ENCODE results near the gene SEMA7A. TPM values are rescaled to one million over a fixed set of nuclear protein-coding genes. Genes with fewer than 3 reads are reported as not detected.

The SEMA7A gene
- total and polyA plus RNA-seq, 2 of the 4 experiments (the other 2 are of a cell fraction) = 30.5 to 87.3 TPM

DNA sequence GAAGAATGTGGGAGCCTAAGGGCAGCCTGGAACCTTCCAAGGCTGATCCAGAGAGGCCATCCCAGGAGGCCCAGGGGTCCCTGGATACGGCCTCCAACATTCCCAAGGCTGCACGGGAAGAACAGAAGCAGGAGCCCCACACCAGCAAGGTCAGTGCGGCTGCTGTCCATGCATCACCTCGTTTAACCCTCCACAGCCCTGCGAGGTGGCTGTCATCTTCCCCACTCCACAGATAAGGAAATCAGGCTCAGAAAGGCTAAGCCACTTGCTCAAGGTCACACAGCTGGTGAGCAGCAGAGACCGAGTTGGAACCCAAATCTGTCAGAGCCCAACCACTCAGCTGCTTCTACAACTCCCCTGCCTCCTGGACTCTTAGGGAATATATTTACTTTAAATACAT lies 21.6 kb downstream of the SEMA7A start:
- no peaks in the 10 kb centered on the region for H3K27me3 ChIP-seq (ENCODE audit: control insufficient read depth, insufficient read depth, low read length)
- H3K23ac ChIP-seq (ENCODE audit: low read depth, low read length) = no peak overlapping the region
- H3K4me2 ChIP-seq (ENCODE audit: low read depth, low read length) = no peak overlapping the region
- no peak overlapping the region for H2BK20ac ChIP-seq (ENCODE audit: low read depth, low read length)
- no peak overlapping the region for H2BK120ac ChIP-seq (ENCODE audit: low read depth, low read length)
- H3K79me1 ChIP-seq (ENCODE audit: low read depth in 1 of 2, low read length in 2 of 2) = peaks cover 11 to 46% of the 10 kb centered on the region in 2 experiments
- H3K9me3 ChIP-seq (ENCODE audit: control insufficient read depth, insufficient read depth, low read length) = no peaks in the 10 kb centered on the region
- H3K18ac ChIP-seq (ENCODE audit: low read depth, low read length) = no peak overlapping the region
- peak overlapping the region; percentile 42 for H2AK9ac ChIP-seq (replicated peaks; ENCODE audit: low read depth, low read length, poor library complexity)
- H3K9ac ChIP-seq (ENCODE audit: low read depth, low read length) = no peak overlapping the region
- dilution Hi-C loops (cut with HindIII; ENCODE audit: low sequenced_read_pairs, unreplicated experiment) = no loop called here
- H3K4me1 ChIP-seq (ENCODE audit: control insufficient read depth, insufficient read depth, low read length) = peaks cover 8% of the 10 kb centered on the region
- no peak overlapping the region for H2AK5ac ChIP-seq (ENCODE audit: low read depth, low read length)
- no peak overlapping the region for H2BK15ac ChIP-seq (ENCODE audit: low read depth, low read length)
- H3K27ac ChIP-seq (ENCODE audit: insufficient read depth, low read length) = no peak overlapping the region
- peaks cover 21% of the 10 kb centered on the region for H3K9me1 ChIP-seq (ENCODE audit: insufficient read depth, low read length)
- peaks cover 10% of the 10 kb centered on the region for H3K36me3 ChIP-seq (ENCODE audit: control insufficient read depth, insufficient read depth, low read length)
- H2AFZ ChIP-seq (replicated peaks; ENCODE audit: low read length, poor library complexity) = no peak overlapping the region
- ChIA-PET CTCF (interaction anchor here (0.6 kb wide), 1 partner anchor 1550 kb away, joined by 3 read pairs; no protein-coding TSS in a partner anchor), POLR2A (ENCODE audit: unreplicated experiment) (no interaction called here)
- H3K4ac ChIP-seq (ENCODE audit: low read depth, low read length) = no peak overlapping the region
- ATAC-seq (ENCODE audit: low read depth) (no peak), DNase-seq (no peak)
- H3K14ac ChIP-seq (replicated peaks; ENCODE audit: low read depth, low read length) = no peak overlapping the region
- WGBS, 2 experiments (ENCODE audit: extremely low coverage in 2 of 2, insufficient read length in 1 of 2) = 82% methylated on average over 3 of the region's 6 CpGs; no CpG with 5 or more reads in 1 of the 2 experiments
- H3K56ac ChIP-seq (ENCODE audit: extremely low read depth, insufficient read depth, low read length) = no peak overlapping the region
- in situ Hi-C loops (cut with MboI; ENCODE audit: low sequenced_read_pairs) = no loop called here
- no TSS peak for BruUV-seq (replicated peaks)
- intact Hi-C loops (cut with micrococcal nuclease) = no loop called here
- H3K4me3 ChIP-seq (ENCODE audit: insufficient read depth, low read depth, low read length) = no peak overlapping the region
- TF ChIP-seq FOS (IDR thresholded peaks at IDR 0.05; ENCODE audit: low read depth, low read length) (no peak), CEBPB (IDR thresholded peaks at IDR 0.05; ENCODE audit: low read depth, low read length) (no peak), RCOR1 (IDR thresholded peaks at IDR 0.05; ENCODE audit: insufficient replicate concordance, low read length) (no peak), MAZ (IDR thresholded peaks at IDR 0.05; ENCODE audit: borderline replicate concordance, low read depth, low read length) (no peak), USF2 (IDR thresholded peaks at IDR 0.05; ENCODE audit: low read depth, low read length) (no peak), POLR2A (IDR thresholded peaks at IDR 0.05; ENCODE audit: low read depth, low read length) (no peak), MXI1 (IDR thresholded peaks at IDR 0.05; ENCODE audit: borderline replicate concordance, low read depth, low read length) (no peak), ELK1 (IDR thresholded peaks at IDR 0.05; ENCODE audit: borderline replicate concordance, low read depth, low read length) (no peak)
- no peak overlapping the region for H2BK5ac ChIP-seq (ENCODE audit: low read depth, low read length, poor library complexity, severe bottlenecking)
- no peak overlapping the region for H4K91ac ChIP-seq (ENCODE audit: insufficient read depth, low read depth, low read length)
- H4K8ac ChIP-seq (ENCODE audit: low read depth in 2 of 2, low read length in 2 of 2) = no peak overlapping the region
- no peaks in the 10 kb centered on the region for H4K20me1 ChIP-seq (ENCODE audit: insufficient read depth, low read length)
- no peak overlapping the region for H4K5ac ChIP-seq (ENCODE audit: low read depth, low read length)
